Fibroblast of upper back skin (primary cell): ENCODE results near the gene MAPK11.
A peak's percentile ranks its signal among the peaks of the same experiment; 100 is the strongest.

Source experiments
- DNase-seq: peaks from one replicate; pipeline ENCODE4 v3.0.0-alpha.2; 2013

Gene MAPK11

DNA sequence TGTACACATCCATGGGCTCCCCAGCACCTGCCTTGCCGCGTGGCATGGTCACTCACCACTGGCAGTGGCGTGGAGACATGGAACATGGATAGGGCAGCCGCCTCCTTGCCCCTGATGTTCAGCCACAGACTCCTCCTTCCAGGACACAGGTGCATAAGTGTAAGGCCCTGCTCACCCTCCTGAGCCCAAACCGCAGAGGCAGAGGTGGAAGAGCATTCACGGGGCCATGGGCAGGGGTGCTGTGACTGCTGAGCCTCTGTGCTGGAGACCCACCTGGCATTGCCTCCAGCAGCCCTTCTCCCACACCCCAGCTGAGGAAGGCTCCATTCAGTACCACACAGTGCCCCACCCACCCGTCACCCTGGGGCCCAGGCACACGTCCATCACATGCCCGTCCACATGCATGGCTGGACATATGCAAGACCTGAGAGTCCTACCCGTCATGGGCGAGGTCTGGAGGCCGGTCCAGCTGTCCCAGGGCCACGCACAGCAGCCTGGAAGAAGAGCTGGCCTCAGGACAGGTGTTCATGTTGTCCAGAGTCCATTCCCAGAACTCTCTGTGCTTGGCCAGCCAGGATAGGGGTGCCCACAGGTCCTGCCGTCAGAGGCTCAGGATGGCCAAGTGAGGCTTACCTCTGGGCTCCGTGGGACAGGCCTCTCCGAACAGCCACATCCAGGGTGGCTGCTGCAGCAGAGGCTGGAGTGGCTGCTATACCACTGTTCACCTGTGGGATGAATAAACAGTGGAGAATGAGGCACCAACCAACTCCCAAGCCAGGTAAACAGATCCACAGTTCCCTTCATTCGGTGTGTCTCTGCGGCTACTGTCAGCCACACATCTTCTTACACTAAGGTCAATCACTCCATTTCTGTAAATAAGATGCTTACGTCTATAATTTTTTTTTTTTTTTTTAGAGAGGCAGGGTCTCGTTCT is 23.7 kb downstream of the MAPK11 start:
- no peak for DNase-seq

DNA sequence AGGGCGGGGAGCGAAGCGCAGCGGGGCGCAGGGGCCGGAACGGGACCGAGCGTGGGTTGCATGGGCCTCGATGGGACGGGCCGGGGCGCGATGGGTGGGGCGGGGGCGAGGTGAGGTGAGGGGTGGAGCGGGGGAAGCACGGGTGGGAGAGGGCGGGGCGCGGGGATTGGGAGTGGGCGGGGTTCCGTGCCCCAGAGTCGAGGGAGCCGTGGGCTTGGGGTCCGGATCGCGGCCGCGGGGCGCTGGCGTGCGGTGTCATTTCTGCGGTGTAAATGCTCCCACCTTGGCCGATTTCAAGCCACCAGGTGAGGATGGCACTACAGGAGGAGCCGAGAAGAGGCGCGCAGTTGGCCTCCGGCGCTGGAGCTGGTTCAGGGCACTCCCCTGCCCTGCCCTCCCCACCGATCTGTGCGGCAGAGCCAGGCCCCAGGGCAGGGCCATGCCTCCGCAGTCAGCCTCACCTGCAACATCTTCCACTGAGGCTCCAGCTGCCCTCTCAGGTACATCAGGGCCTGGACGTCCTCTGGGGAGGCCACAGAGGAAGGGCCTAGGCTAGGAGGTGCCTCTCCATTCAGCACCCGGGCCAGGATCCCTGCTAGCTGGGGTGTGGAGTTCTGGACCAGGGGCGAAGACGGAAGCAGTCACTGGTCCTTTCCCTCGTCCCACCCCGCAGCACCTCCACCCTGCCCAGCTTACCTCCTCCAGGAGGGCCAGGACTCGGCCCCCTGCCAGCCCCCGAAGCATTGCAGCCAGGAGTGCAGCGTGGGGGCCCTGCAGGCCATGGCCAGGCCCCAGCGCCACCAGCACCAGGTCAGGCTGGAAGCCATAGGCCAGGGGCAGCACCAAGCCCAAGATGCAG is 24.7 kb downstream of the MAPK11 start:
- DNase-seq, result no peak

- DNase-seq, result peak; percentile 89
These were observed 25.6 kb downstream of the MAPK11 start, which contains the start of gene TUBGCP6 for GRCh38 chr22:50244420-50245213. Gene TUBGCP6 (minus strand): TSS chr22:50245023. CDS start chr22:50244459, 564 bp downstream.

- no peak for DNase-seq
These were observed 26.3 kb downstream of the MAPK11 start for GRCh38 chr22:50243685-50244419.

- no peak for DNase-seq
These were observed 27.7 kb downstream of the MAPK11 start for GRCh38 chr22:50242406-50242949.

DNA sequence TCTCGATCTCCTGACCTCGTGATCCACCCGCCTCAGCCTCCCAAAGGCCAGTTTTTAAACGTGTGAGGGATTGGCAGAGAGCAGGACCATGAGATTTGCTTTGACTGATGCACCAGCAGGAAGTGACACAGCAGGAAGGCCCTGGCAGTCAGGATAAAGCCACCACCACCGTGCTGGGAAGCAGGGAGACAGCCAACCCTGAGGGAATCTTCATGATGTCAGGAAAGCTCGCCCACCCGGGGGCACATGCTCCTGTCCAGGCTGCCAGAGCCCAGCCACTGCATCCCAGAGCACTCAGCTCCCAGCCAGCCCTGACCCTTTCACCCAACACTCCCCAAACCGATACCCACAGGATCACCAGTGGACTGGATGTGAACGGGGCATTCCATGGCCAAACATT is 31.4 kb downstream of the MAPK11 start:
- DNase-seq, result no peak

DNA sequence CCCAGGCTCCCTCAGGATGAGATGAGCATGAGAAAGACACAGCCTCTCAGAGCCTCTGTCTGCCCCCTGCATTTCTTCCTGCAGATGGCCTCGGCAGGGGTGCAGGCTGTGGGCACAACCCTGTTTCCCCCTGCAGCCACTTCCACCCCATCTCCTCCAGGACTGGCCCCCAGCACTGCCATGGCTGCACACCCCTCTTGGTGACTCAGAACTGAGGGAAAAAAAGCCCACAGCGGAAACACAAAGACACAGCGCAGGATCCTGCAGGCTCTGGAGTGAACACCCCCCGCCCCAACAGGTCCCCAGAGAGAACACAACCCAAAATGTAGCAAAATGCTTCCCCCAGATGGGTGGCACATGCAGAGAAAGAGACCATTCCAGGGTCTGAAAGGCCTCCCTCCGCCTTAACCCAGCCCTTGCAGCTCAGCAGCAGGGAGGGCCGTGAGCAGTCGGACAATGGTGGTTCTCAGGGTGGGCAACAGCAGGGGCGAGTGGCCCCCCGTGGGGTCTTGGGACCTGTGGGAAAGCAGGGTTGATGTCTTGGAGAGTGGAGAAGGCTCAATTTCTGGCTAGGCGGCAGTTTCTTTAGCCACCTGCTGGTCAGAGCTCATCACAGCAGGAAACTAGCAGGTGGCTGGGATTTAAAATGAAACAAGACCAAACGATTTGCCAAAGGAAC is 33.3 kb downstream of the MAPK11 start:
- no peak for DNase-seq

GRCh38 chr22:50233223-50233622 is 37.0 kb downstream of the MAPK11 start:
- no peak for DNase-seq

DNA sequence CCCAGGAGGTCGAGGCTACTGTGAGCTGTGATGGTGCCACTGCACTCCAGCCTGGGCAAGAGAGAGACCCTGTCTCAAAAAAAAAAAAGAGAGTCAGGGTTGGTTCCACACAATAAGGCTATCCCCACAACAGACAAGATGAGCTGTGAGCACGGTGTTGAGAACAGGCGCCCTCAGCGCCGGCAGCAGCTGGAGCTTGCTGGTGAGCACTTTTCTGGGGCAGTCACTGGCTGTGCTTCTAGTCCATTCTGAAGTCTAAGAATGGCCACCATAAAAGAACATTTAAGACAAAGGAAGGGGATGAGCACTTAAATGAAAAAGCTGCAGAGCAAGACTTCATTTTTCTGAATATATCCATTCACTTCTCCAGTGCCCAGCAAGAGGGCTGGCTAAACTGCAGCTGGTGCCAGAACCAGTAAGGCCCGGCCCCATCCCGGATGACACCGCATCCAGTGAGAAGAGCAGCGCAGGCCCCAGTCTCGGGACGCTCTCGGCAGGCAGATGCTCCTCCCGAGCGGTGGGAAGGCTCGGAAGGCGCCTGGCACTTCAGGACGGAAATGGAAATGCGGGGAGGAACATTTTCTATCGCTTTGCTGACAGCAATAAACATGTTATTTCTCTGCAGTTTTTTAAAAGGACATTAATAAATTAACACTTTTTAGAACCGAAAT is 37.6 kb downstream of the MAPK11 start:
- DNase-seq, result no peak

GRCh38 chr22:50229370-50229769 is 40.8 kb downstream of the MAPK11 start:
- no peak for DNase-seq

GRCh38 chr22:50228366-50228765 is 41.8 kb downstream of the MAPK11 start:
- DNase-seq, result no peak

GRCh38 chr22:50227579-50228215 is 42.5 kb downstream of the MAPK11 start:
- no peak for DNase-seq

DNA sequence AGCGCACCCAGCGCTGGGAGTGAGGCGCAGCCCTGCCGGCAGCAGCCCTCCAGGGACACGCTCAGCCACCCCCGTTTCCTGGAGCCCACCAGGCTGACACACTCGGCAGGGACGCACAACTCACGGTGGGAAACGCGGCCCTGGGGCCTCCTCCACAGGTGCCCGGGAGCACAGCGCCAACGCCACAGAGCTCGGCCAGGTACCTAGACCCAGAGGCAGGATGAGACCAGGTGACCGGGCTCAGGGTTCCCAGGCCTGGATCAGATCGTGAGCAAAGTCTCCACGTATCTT is 43.4 kb downstream of the MAPK11 start:
- DNase-seq, result no peak

GRCh38 chr22:50226063-50226874 is 43.9 kb downstream of the MAPK11 start:
- DNase-seq, result no peak

- DNase-seq, result no peak
These were observed 44.8 kb downstream of the MAPK11 start for GRCh38 chr22:50225200-50225969.

DNA sequence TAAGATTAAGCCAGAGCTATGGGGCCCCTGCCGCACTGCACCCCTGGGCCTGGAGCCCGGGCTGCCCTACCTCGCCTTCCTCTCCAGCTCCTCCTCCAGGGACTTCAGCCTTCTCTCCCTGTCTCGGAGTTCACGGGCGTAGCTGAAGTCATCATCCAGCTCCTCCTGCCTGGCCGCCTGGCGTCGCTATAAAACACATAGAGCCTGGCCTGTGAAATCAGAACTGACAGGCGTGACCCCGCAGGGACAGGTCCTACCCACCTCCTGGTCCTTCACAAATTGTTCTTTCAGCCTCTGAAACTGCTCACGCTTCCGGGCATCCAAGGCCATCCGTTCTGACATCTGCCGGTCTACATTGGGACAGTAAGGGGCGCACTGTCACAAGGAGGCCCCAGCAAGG is 46.1 kb downstream of the MAPK11 start:
- no peak for DNase-seq

DNA sequence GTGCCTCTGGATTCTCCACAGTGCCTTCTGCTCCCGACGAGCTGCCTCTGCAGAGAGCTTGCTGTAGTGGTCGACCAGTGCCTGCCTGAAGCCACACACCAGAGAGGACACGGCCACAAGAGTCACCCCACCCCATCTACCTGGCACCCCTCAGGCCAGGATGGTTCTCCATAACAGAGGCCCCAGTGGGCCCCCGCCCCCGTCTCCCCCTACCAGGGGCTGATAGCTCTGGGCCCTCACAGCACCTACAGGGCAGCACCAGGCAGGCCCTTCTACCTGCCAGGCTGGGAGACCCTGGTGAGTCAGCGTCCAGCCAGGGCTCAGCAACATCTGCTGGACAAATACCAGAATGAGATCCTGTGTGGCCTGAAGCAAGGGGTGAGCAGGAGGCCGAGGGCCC is 47.7 kb downstream of the MAPK11 start:
- no peak for DNase-seq

- DNase-seq, result no peak
These were observed 48.5 kb downstream of the MAPK11 start for GRCh38 chr22:50221410-50222300.
